Gastroesophageal sphincter (tissue), 4 donors: ENCODE measurements around the gene TOLLIP. TPM values are rescaled to one million over a fixed set of nuclear protein-coding genes. Genes with fewer than 3 reads are reported as not detected.

ENCODE experiments used
- ATAC-seq: fragments of 150-250 bp; one replicate; pipeline ENCODE4 v1.9.1; 2016; ENCODE audit warnings: mild to moderate bottlenecking, moderate library complexity
- H3K27ac ChIP-seq, 4 donors: fragments of 200-600 bp; sonication (generic) in 3 of 4; 1 replicate in 3 of 4; 2 replicates in 1 of 4; pipeline ENCODE4 v1.5.1; 2016 to 2019
- H3K27me3 ChIP-seq: fragments of 200-600 bp; sonication (generic); one replicate; pipeline ENCODE4 v1.5.1; 2019
- H3K36me3 ChIP-seq, 2 donors: fragments of 200-600 bp; sonication (generic); one replicate each; pipeline ENCODE4 v1.5.1; 2019; ENCODE audit warnings: control low read depth in 1 of 2
- H3K4me1 ChIP-seq, 3 donors: fragments of 200-600 bp; sonication (generic); 1 replicate in 2 of 3; 2 replicates in 1 of 3; pipeline ENCODE4 v1.5.1; 2016 to 2019; ENCODE audit warnings: control low read depth in 2 of 3
- H3K4me3 ChIP-seq, 2 donors: fragments of 200-600 bp; sonication (generic); one replicate each; pipeline ENCODE4 v1.5.1; 2019; ENCODE audit warnings: mild to moderate bottlenecking in 1 of 2, moderate library complexity in 1 of 2
- H3K9me3 ChIP-seq, 3 donors: fragments of 200-600 bp; sonication (generic); one replicate each; pipeline ENCODE4 v1.5.1; 2017 to 2019; ENCODE audit warnings: control low read depth in 2 of 3
- EP300 ChIP-seq: sonication (generic); formaldehyde crosslinking; IDR thresholded peaks from one replicate; pipeline ENCODE4 v1.6.1; 2017; ENCODE audit warnings: antibody characterized with exemption, mild to moderate bottlenecking
- POLR2A ChIP-seq, 2 donors: fragments of 450-650 bp; IDR thresholded peaks; one replicate each; pipeline ENCODE4 v1.6.1; 2017; ENCODE audit warnings: antibody characterized with exemption in 2 of 2, mild to moderate bottlenecking in 2 of 2, moderate library complexity in 1 of 2
- POLR2AphosphoS5 ChIP-seq: sonication (generic); formaldehyde crosslinking; IDR thresholded peaks from one replicate; pipeline ENCODE4 v1.6.1; 2017; ENCODE audit warnings: antibody characterized with exemption
- WGBS, 2 donors: methylation state at CpG; one replicate each; pipeline ENCODE4 v1.1.5; 2018; ENCODE audit warnings: low coverage in 1 of 2; 5-methylcytosine and 5-hydroxymethylcytosine counted together
- total RNA-seq, 4 donors: library from RNA; depleted of rRNA; stranded (reverse); fragments of >200 nt; gene quantifications; one replicate each; pipeline ENCODE4 v1.1.0, GENCODE V29; 2016
- TF ChIP-seq, protein P1 (sequence below), 4 experiments: fragments of 200-600 bp in 2 of 4; fragments of 450-650 bp in 2 of 4; sonication (generic) in 1 of 4; IDR thresholded peaks; one replicate each; pipeline ENCODE4 v1.5.1; 2017 to 2019; ENCODE audit warnings: antibody characterized with exemption in 4 of 4, mild to moderate bottlenecking in 2 of 4, moderate library complexity in 2 of 4

TOLLIP gene
- total RNA-seq, 4 donors from 2014 or later: 42.3 to 70.6 (median 49.1) TPM

GRCh38 chr11:1238767-1239595 lies 70.5 kb downstream of the TOLLIP start:
- no CpG with 5 or more reads among the region's 34 CpGs for WGBS, 2 donors
- TF ChIP-seq POLR2A (IDR thresholded peaks at IDR 0.05) (no peak), EP300 (no peak), POLR2AphosphoS5 (no peak)
- TF ChIP-seq, protein P1, sequence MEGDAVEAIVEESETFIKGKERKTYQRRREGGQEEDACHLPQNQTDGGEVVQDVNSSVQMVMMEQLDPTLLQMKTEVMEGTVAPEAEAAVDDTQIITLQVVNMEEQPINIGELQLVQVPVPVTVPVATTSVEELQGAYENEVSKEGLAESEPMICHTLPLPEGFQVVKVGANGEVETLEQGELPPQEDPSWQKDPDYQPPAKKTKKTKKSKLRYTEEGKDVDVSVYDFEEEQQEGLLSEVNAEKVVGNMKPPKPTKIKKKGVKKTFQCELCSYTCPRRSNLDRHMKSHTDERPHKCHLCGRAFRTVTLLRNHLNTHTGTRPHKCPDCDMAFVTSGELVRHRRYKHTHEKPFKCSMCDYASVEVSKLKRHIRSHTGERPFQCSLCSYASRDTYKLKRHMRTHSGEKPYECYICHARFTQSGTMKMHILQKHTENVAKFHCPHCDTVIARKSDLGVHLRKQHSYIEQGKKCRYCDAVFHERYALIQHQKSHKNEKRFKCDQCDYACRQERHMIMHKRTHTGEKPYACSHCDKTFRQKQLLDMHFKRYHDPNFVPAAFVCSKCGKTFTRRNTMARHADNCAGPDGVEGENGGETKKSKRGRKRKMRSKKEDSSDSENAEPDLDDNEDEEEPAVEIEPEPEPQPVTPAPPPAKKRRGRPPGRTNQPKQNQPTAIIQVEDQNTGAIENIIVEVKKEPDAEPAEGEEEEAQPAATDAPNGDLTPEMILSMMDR (IDR thresholded peaks at IDR 0.05): no peak
- Histone ChIP-seq H3K36me3 (no peaks in the 10 kb centered on the region), H3K9me3 (no peaks in the 10 kb centered on the region), H3K27me3 (no peaks in the 10 kb centered on the region), H3K27ac (no peak overlapping the region), H3K4me1 (no peaks in the 10 kb centered on the region), H3K4me3 (no peak overlapping the region)
- no peak for ATAC-seq

- no peaks in the 10 kb centered on the region for H3K36me3 ChIP-seq
- 71% methylated on average over 3 of the region's 10 CpGs; no CpG with 5 or more reads in 1 of the 2 donors for WGBS, 2 donors
- H3K27ac ChIP-seq: no peak overlapping the region
- H3K9me3 ChIP-seq: no peaks in the 10 kb centered on the region
- H3K27me3 ChIP-seq: peaks cover under 1% of the 10 kb centered on the region
- no peak overlapping the region for H3K4me3 ChIP-seq
- TF ChIP-seq POLR2AphosphoS5 (no peak), POLR2A (IDR thresholded peaks at IDR 0.05) (no peak), EP300 (no peak)
- ATAC-seq: no peak
- H3K4me1 ChIP-seq: no peaks in the 10 kb centered on the region
Measured at GRCh38 chr11:1237851-1238250, 71.6 kb downstream of the TOLLIP start.

DNA sequence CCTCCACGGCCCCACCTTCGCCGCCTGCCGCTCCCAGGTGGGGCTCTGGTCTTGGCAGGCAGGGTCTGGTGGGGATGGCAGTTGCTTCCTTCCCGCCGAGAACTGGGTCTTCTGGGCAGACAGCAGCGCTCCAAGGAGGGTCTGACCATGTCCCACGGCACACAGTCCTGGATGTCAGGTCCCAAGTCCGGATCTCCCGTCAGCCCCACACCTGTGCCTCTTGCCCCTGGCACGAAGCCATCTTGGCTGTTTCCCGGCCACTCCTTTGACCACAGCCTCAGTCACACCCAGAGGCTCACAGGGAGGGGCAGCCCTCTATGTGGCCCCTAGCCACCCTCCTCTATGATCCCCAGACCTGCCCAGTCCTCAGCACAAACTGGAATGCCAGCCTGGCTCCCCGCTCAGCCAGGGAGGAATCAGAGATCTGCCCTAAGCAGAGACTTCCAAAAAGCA lies 72.3 kb downstream of the TOLLIP start:
- ATAC-seq: no peak
- no peak overlapping the region for H3K27ac ChIP-seq
- TF ChIP-seq POLR2A (IDR thresholded peaks at IDR 0.05): no peak
- TF ChIP-seq, protein P1 (IDR thresholded peaks at IDR 0.05): no peak
- no peak for TF ChIP-seq POLR2AphosphoS5
- no peak for TF ChIP-seq EP300
- peaks cover 8% of the 10 kb centered on the region for H3K27me3 ChIP-seq
- WGBS, 2 donors: 60% methylated on average over 1 of the region's 13 CpGs; no CpG with 5 or more reads in 1 of the 2 donors
- no peak overlapping the region for H3K4me3 ChIP-seq
- H3K4me1 ChIP-seq: no peaks in the 10 kb centered on the region
- H3K9me3 ChIP-seq: no peaks in the 10 kb centered on the region
- no peaks in the 10 kb centered on the region for H3K36me3 ChIP-seq

DNA sequence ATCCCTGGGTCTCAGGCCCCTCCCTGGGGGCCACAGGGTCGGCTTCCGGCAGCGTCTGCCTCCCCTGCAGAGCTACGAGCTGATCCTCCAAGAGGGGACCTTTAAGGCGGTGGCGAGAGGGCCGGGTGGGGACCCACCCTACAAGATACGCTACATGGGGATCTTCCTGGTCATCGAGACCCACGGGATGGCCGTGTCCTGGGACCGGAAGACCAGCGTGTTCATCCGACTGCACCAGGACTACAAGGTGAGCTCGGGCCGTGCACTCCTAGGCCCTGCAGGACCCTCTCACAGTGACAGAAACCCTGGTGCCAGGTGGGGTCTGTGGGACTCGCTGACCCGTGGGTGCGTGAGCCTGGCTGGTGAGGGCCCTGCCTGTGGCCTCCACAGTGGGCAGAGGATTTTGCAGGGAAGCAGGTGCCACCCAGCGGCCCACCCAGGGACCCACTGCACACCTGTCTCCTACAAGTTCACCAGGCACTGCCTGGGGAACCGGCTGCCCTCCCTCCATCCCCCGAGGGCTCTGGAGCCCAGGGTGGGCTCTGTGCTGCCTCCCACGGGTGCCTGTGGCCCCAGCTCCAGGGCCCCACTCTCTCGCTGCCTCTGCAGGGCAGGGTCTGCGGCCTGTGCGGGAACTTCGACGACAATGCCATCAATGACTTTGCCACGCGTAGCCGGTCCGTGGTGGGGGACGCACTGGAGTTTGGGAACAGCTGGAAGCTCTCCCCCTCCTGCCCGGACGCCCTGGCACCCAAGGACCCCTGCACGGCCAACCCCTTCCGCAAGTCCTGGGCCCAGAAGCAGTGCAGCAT lies 72.9 kb downstream of the TOLLIP start:
- Histone ChIP-seq H3K4me3 (no peak overlapping the region), H3K27ac (no peak overlapping the region), H3K9me3 (no peaks in the 10 kb centered on the region), H3K36me3 (no peaks in the 10 kb centered on the region), H3K4me1 (no peaks in the 10 kb centered on the region), H3K27me3 (peaks cover 14% of the 10 kb centered on the region)
- TF ChIP-seq EP300 (no peak), POLR2AphosphoS5 (no peak)
- TF ChIP-seq, protein P1 (IDR thresholded peaks at IDR 0.05): no peak
- ATAC-seq: no peak
- 80% methylated on average over 2 of the region's 37 CpGs; no CpG with 5 or more reads in 1 of the 2 donors for WGBS, 2 donors

DNA sequence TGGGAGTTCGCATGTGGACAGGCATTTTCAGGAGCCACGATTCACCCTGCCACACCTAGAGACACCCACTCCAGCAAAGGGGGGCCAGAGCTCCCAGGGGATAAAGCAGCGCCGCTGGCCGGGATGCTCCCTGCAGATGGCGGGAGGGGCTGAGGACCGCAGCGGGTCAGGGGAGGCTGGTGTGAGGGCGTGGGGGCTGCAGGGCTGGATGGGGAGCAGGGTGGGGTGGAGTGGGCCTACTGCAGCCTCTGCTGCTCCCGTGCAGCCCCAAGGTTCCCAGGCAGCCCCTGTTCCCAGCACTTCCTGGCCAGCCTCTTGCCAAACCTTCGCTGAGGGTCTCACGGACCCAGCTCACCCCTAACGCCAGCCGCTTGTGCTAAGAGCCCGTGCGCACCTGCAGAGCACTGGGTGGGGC lies 73.5 kb downstream of the TOLLIP start:
- TF ChIP-seq POLR2A (IDR thresholded peaks at IDR 0.05): no peak
- TF ChIP-seq, protein P1 (IDR thresholded peaks at IDR 0.05): no peak
- no peak for TF ChIP-seq EP300
- no peak for TF ChIP-seq POLR2AphosphoS5
- no peaks in the 10 kb centered on the region for H3K4me1 ChIP-seq
- H3K27me3 ChIP-seq: peaks cover 20% of the 10 kb centered on the region
- H3K27ac ChIP-seq: no peak overlapping the region
- H3K9me3 ChIP-seq: no peaks in the 10 kb centered on the region
- WGBS, 2 donors: no CpG with 5 or more reads among the region's 16 CpGs
- no peak for ATAC-seq
- H3K36me3 ChIP-seq: no peaks in the 10 kb centered on the region
- H3K4me3 ChIP-seq: no peak overlapping the region
